Measurements from ENCODE around the gene PDPR.
"Not testable (repeated sequence)": the region's sequence is repeated elsewhere in the genome, so short reads cannot be mapped to it uniquely, and the experiment has no call there.

Gene PDPR

DNA sequence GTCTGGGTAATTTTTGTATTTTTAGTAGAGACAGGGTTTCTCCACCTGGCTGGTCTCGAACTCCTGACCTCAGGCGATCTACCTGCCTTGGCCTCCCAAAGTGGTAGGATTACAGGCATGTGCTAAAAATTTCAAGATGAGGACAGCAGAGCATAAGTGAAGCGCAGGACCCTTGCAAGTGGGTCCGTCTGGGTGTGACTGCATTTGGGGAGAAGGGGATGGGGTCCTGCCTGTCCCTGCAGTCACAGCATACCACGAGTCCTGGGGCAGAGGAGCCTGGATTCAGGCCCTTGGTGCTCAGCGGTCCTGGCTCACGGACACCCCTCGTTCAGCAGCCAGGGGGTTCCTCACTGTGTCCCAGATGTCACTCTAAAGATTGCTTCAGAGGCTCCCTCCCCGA, 84.1 kb downstream of the PDPR start:
- H3K4me3 Mint-ChIP-seq; H3K9me3 Mint-ChIP-seq; H3K27me3 Mint-ChIP-seq (ENCODE audit: low read depth); H3K36me3 Mint-ChIP-seq (ENCODE audit: low read depth); H3K4me1 Mint-ChIP-seq: not testable (repeated sequence)
- peak overlapping the region in 1 of 3 experiments; percentile 68 for H3K27ac Mint-ChIP-seq

- H3K27me3 Mint-ChIP-seq (ENCODE audit: low read depth); H3K9me3 Mint-ChIP-seq; H3K36me3 Mint-ChIP-seq (ENCODE audit: low read depth); H3K4me3 Mint-ChIP-seq; H3K4me1 Mint-ChIP-seq: not testable (repeated sequence)
- H3K27ac Mint-ChIP-seq, result peak overlapping the region in 2 of 3 experiments; percentile 68 to 78
These were observed 84.5 kb downstream of the PDPR start for GRCh38 chr16:70198666-70199065.

DNA sequence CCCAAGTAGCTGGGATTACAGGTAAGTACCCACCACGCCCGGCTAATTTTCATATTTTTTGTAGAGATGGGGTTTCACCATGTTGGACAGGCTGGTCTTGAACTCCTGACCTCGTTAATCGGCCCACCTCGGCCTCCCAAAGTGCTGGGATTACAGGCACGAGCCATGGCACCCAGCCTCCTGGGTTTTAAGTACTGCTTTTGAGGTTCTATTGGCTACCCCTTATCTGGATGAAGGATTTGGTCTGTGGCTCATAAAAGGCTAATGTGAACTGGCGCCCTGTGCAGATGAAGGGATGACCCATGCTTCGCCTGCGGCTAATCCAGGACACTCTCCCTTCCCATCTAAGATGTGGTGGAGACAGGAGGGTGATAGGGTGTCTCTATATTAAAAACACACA, 85.0 kb downstream of the PDPR start:
- peak overlapping the region in 2 of 3 experiments; percentile 63 to 70 for H3K27ac Mint-ChIP-seq
- H3K27me3 Mint-ChIP-seq (ENCODE audit: low read depth); H3K9me3 Mint-ChIP-seq; H3K4me1 Mint-ChIP-seq; H3K4me3 Mint-ChIP-seq; H3K36me3 Mint-ChIP-seq (ENCODE audit: low read depth): not testable (repeated sequence)

DNA sequence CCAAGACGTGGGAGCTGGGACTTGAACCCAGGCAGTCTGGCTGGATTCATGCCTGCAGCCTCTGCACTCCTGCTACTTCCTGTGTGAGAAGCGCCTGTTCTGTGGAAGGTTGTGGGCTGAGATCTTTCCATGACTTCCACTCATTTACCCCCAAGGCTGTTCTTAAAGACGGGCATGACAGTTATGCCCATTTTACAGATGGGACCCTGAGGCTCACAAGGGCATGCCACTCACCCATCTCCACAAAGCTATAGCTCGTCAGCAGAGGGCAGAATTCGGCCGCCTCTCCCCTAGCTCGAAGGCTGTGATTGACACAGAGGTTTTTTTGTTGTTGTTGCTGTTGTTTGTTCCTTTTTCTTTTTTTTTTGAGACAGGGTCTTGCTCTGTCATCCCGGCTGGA, 85.9 kb downstream of the PDPR start:
- not testable (repeated sequence) for H3K27ac Mint-ChIP-seq; H3K4me3 Mint-ChIP-seq; H3K4me1 Mint-ChIP-seq; H3K9me3 Mint-ChIP-seq; H3K27me3 Mint-ChIP-seq (ENCODE audit: low read depth); H3K36me3 Mint-ChIP-seq (ENCODE audit: low read depth)

- H3K27me3 Mint-ChIP-seq (ENCODE audit: low read depth); H3K27ac Mint-ChIP-seq; H3K4me1 Mint-ChIP-seq; H3K4me3 Mint-ChIP-seq; H3K9me3 Mint-ChIP-seq: not testable (repeated sequence)
- H3K36me3 Mint-ChIP-seq (ENCODE audit: low read depth), result peaks cover 28% of the 10 kb centered on the region
These were observed 89.4 kb downstream of the PDPR start for GRCh38 chr16:70203508-70203907.

DNA sequence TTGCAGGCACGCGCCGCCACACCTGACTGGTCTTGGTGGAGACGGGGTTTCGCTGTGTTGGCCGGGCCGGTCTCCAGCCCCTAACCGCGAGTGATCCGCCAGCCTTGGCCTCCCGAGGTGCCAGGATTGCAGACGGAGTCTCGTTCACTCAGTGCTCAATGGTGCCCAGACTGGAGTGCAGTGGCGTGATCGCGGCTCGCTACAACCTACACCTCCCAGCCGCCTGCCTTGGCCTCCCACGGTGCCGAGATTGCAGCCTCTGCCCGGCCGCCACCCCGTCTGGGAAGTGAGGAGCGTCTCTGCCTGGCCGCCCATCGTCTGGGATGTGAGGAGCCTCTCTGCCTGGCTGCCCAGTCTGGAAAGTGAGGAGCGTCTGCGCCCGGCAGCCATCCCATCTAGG, 89.9 kb downstream of the PDPR start:
- not testable (repeated sequence) for H3K9me3 Mint-ChIP-seq

GRCh38 chr16:70204668-70205405, 90.7 kb downstream of the PDPR start:
- not testable (repeated sequence) for H3K9me3 Mint-ChIP-seq; H3K4me1 Mint-ChIP-seq; H3K27me3 Mint-ChIP-seq (ENCODE audit: low read depth); H3K4me3 Mint-ChIP-seq; H3K27ac Mint-ChIP-seq
- peaks cover 32% of the 10 kb centered on the region for H3K36me3 Mint-ChIP-seq (ENCODE audit: low read depth)

More for the DNA sequence above, 89.9 kb downstream of the PDPR start:
- not testable (repeated sequence) for H3K27me3 Mint-ChIP-seq (ENCODE audit: low read depth); H3K27ac Mint-ChIP-seq; H3K4me3 Mint-ChIP-seq; H3K4me1 Mint-ChIP-seq
- H3K36me3 Mint-ChIP-seq (ENCODE audit: low read depth), result peaks cover 28% of the 10 kb centered on the region

DNA sequence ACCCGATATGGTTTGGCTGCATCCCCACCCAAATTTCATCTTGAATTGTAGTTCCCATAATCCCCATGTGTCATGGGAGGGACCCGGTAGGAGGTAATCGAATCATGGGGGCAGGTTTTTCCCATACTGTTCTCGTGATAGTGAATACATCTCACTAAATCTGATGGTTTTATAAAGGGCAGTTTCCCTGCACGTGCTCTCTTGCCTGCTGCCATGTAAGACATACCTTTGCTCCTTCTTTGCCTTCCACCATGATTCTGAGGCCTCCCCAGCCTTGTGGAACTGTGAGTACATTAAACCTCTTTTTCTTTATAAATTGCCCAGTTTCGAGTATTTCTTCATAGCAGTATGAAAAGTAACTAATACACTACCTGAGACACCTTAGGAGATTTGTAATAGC, 92.2 kb downstream of the PDPR start:
- not testable (repeated sequence) for H3K4me1 Mint-ChIP-seq; H3K27ac Mint-ChIP-seq; H3K27me3 Mint-ChIP-seq (ENCODE audit: low read depth); H3K4me3 Mint-ChIP-seq; H3K9me3 Mint-ChIP-seq
- H3K36me3 Mint-ChIP-seq (ENCODE audit: low read depth), result peaks cover 39% of the 10 kb centered on the region

Data from nephron (organoid).